Activated CD8-positive, alpha-beta memory T cell treated with anti-CD3 and anti-CD28 coated beads for 48 hours (primary cell): ENCODE measurements around the gene CLEC3B.
"Not testable (repeated sequence)": the region's sequence is repeated elsewhere in the genome, so short reads cannot be mapped to it uniquely, and the experiment has no call there.

Experiments
- DNase-seq, 3 experiments: peaks; one replicate each; pipeline ENCODE4 v3.0.0-alpha.2; 2020; ENCODE audit warnings: low read depth in 2 of 3, low spot score in 2 of 3

Gene CLEC3B

DNA sequence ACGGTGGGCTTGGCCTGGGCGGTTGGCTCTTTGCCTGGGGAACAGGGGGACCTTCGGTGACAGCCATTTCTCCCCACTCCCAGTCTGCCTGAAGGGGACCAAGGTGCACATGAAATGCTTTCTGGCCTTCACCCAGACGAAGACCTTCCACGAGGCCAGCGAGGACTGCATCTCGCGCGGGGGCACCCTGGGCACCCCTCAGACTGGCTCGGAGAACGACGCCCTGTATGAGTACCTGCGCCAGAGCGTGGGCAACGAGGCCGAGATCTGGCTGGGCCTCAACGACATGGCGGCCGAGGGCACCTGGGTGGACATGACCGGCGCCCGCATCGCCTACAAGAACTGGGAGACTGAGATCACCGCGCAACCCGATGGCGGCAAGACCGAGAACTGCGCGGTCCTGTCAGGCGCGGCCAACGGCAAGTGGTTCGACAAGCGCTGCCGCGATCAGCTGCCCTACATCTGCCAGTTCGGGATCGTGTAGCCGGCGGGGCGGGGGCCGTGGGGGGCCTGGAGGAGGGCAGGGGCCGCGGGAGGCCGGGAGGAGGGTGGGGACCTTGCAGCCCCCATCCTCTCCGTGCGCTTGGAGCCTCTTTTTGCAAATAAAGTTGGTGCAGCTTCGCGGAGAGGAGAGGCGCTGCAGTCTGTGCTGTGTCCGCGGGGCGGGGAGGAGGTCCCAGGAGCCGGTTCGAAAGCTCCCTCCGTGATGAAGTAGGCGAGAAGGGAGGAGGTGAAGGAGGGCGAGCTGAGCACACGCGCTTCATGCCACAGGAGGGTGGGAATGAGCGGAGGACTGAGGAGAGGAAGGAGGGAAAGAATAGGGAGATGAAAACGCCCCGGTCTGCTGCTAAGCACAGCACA is 9.6 kb downstream of the CLEC3B start:
- DNase-seq: no peak

DNA sequence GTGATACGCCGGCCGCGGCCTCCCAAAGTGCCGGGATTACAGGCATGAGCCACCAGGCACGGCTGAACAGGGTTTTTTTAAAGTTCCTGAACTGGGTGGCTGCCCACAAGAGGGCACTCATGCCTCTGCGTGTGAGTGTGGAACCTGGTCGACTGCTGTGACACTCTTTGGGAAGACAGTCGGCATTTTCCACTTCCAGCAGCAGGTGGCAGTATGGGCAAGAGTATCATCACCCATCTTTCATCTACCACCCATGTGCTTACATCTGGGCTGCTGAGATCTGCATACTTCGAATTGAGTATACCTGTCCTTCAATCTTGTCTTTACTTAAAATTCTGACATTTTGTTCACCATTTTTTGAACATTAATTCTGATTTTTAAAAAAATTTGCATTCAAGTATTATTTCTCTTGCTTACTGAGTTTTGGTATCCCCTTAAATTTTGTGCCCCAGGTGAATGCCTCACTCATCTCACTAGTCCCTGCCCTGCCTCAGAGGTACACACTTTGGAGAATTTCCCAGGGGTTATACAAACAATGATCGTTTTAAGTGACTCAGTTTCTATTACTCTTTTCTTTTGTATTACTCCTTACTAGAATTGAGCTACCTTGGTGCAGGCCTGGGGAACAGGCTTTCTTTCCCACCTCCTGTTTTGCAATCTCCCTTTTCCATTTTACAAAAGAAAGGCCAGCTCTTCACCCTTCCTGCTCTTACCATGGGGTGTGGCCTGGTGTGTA is 11.8 kb downstream of the CLEC3B start:
- DNase-seq: peak; percentile 69 to 77 (median 75)

DNA sequence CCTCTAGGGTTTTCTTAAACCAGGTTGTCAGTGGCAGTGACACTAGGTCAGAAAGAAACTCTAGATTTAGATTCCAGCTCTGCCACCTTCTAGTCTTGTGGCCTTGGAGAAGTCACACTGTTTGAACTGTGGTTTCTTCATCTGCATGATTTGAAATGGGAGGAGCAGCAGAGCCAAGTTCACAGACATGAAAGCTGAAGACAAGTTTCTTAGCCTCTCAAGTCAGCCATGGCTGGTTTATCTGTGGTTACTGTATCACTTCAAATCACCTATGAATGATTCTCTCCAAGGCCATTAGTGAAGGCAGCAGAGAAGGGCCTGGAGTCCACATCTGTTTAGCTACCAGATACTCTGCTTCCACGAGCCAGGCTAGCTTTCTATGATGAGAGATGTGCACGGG is 15.6 kb downstream of the CLEC3B start:
- DNase-seq: no peak

DNA sequence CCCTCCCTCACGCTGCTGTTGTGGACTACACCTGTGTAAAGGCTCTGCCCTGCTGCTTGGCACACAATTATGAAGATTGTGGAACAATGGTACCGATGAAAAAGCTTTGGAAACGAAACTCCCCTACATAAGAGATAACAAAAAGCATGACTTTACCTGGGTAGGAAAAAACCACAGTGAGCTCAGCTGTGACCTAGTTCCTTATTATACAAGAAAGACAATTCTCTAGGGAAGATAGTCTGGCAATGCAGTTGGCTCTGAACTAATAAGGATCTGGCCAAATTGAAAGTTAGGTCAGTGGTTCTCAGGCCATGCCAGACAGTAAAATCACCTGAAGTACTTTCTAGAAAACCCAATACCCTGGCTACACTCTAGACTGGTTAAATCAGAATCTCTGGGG is 16.1 kb downstream of the CLEC3B start:
- DNase-seq: no peak

DNA sequence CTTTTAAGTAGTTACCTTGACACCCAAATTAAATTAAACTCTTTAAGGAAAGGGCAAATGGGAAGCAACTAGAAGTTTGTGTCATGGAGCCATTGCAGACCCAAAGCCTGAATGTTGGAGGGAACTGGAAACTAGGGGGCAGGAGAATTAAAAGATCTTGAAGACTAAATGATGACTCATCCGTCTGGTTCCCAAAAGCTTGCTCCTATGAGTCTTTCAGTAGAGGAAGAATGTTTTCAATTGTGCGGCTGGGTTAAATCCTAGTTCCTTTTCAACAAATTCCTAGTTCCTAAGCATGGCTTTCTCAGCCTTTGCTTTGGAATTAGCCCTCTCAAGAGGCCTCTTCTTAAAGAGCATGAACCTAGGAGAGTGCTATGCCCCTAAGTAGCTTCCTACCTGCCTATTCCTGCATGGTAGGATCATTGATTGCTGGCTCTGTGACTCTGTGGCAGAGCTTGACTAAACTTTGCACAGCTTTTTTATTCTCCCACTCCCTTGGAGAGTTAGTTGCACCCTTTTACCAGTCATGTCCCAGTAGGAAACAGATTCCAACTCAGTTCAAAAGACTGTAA is 17.7 kb downstream of the CLEC3B start:
- DNase-seq: no peak

DNA sequence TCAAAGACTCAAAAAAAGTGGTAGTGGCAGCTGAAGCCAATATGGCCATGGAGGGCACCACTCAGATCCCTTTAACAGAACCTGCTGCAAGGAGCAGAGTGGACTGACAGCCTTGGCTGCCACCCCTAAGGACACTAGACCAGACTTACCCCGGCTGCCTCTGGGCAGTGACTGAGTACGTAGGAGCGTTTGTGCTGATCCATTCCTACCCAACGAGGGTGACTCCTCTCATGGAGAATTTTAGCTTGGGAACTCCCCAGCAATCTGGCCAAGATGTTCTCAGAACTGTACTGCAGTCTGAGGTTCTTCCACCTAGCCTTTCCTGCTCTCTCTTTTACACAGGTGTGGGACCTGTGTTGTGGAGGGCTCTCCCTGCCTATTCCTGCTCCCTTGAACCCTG is 22.1 kb downstream of the CLEC3B start:
- no peak for DNase-seq

DNA sequence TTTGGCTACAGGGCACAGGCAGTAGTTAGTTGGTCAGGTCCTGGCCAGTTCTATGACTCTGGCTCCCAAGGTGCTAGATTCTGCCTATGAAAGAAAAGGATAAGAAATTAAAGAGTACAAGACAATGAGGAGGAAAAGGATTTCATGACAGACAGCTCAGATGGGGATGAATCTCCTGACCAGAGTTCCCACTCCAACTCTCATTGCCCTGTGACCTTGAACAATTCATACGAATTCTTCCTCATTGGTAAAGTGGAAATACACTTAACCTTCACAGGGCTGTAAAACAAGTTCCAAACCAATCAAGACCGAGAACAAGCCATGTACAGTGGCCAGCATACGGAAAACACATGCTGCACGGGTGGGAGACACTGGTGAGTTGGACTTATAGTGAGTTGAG is 23.7 kb downstream of the CLEC3B start:
- DNase-seq: no peak

DNA sequence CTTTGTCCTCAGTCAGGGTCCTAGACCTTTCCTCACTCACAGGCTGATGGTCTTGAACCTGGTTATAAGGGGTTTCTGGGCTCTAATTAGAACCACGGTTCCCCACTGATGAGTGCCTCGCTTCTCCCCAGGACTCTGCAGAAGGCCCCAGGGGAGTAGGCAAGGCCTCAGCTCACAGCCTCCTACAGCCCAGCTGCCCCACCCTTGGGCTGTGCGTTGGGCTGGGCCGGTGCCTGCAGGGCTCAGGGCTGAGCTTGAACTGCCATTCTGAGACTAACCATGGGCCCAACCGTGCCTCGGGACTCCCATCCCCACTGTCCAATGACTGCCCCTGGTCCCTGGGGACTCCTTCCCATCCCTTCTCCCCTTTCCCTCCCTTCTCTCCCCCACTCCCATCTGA is 25.6 kb downstream of the CLEC3B start:
- no peak for DNase-seq

DNA sequence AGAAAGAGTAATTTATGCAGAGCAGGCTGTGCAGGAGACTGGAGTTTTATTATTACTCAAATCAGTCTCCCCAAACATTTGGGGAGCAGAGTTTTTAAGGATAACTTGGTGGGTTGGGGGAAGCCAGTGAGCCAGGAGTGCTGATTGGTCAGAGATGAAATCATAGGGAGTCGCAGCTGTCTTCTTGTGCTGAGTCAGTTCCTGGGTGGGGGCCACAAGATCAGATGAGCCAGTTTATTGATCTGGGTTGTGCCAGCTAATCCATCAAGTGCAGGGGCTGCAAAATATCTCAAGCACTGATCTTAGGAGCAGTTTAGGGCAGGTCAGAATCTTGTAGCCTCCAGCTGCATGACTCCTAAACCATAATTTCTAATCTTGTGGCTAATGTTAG is 27.7 kb downstream of the CLEC3B start:
- not testable (repeated sequence) for DNase-seq

DNA sequence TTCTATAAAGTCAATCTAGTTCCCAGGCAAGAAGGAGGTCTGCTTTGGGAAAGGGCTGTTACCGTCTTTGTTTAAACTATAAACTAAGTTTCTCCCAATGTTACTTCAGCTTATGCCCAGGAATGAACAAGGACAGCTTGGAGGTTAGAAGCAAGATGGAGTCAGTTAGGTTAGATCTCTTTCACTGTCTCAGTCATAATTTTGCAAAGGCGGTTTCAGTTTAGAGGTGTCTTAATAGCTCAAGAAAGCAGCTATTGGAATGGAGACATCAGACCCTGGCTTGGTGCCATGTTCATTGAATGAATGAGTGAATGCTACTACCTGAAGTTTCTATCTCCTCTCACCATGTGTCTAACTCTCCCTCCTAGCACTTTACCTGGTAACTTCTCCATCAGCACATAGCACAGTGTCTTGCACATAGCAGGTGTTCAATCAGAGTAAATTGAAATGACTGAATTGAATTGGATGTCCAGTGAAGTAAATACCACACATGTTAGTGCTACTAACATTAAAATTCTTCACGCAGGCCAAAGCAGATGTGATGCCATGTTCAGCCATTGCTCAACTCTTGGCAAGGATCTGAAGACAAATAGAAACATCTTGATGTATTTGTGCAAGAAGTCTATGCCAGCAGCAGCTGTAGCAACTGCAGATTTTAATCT is 28.2 kb downstream of the CLEC3B start:
- DNase-seq: no peak

DNA sequence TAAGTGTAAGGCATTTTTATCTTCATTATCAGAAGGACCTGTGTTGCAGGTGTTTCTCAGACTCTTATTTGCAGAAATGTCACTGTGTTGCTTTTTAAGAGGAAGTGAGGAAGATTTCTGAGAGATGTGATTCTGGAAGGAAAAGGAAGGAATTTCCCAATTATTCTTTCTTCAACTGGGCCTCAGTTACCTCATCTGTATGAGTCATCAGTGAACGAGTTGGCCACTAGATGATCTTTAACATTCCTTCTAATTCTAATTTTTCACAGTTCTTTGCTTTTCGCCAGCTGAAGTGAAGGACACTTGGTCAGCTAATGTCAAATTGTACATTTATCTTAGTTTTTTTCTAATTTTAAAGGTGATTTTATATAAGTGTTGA is 28.9 kb downstream of the CLEC3B start:
- no peak for DNase-seq

DNA sequence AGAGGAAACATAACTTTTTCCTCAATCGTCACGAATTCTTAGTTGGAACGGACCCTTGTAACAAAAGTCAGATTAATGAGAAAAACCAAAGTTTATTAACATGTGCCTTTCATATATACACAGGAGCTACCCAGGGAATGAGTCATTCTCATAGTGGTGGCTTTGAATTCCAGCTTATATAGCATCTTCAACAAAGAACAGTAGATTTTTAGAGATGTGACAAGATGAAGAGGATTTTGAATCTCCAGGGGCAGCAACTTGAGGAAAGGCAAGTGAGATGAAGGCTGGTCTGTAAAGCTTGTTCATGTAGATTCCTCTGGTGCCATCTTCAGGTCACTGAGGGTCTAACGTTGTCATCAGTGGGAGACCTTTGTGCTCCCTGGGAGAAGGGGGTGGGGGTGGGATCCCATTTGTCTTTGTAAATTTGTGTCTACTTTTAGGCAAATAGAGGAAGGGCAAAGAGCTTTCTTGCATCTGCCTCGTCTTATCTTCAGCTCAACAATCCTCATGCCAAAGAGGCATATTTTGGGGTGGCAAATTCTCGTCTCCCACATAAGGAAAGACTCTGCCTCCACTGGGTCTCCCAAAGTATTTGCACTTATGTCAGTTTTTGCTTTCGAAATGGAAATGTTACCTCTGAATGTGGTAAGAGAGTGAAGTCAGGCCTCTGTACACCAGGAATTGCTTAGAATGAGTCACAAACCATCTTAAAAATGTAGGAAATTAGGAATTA is 29.5 kb downstream of the CLEC3B start:
- DNase-seq: no peak

DNA sequence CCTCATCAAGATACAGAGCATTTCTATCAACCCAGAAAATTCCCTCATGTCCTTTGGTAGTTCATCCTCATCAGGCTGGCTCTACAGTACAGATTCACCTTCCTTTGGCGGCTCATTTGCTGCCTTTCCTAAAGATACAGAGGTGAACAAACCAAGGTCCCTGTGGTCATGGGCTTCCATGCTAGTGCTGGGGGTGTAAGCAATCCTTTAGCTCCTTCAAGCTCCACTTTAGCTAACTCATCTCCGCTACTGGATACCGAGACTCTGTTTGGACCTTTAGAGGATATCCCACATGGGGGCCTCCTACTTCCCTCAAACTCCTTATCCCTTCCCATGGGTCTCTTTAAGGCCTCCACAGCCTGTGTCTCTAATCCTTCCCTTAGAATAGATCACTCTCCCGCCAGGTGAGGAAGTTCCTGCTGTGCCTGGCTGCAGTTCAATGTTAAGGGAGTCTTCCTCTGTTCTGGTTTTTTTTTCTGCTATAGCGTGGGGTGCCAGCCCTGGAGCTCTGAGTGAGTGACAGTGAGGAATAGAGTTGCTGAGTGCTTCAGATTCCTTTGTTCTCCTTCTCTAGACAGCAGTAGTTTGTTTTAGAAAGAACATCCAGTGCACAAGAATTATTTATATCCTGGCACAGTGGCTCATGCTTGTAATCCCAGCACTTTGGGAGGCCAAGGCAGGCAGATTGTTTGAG is 30.7 kb downstream of the CLEC3B start:
- DNase-seq: no peak

DNA sequence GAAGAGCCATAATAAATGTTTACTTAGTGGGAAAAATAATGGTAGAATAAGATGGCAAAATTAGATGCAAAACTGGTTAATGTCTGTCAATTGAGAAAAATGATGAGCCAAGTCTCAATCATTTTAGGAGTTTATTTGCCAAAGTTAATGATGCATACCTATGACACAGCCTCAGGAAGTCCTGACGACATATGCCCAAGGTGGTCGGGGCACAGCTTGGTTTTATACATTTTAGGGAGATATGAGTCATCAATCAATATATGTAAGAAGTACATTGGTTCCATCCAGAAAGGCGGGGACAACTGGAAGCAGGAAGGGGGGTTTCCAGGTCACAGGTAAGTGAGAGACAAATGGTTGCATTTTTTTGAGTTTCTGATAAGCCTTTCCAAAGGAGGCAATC is 31.5 kb downstream of the CLEC3B start:
- no peak for DNase-seq

DNA sequence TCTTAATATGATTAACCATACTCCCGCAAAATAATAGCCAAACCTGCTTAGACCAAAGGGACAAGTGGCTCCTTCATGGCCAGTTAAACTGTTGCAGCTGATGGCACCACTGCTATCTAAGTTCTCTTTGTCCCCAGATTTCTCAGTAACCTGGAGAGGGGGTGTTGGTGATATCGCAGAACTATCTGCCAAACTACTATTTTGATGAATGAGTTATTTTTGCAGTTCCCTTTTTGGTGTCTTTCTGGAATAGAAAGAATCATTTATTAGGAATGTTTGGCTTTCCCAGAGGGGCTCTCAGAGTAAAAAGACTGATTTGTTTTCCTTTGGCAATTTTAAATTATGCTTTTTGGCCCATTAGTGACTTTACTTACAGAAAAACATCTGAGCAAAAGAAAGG is 33.0 kb downstream of the CLEC3B start:
- DNase-seq: no peak

DNA sequence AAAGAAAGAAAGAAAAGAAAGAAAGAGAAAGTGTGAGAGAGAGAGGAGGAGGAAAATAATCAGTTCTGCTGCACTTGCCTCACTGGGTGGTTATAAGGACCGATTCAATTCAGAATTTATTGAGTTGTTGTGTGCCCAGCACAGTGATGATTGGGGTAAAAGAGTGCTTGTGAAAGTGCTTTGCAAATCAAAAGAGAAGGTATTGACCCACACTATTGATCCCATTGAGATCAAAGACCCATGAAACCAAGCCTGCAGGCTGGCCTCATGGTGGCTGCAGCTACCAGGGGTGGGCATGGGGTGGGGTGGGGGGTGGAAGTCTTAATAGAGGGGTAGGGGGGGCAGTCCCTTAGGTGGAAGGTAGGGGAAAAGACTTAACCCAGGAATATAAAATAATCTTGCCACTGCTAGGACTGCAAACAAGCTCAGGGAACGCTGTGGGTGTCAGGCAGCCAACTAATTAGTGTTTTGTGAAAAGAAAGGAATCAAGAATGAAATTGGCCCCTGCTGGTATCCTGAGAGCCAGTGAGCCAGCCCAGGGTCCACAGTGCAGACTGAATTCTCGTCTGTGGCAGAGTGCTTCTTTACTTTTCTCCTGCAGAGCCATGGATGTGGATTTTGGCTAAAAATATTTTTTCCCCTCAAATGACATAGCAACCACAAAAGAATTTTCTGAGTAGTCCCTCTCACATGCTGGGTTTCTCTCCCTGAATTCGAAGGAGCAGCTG is 34.2 kb downstream of the CLEC3B start:
- DNase-seq: no peak

DNA sequence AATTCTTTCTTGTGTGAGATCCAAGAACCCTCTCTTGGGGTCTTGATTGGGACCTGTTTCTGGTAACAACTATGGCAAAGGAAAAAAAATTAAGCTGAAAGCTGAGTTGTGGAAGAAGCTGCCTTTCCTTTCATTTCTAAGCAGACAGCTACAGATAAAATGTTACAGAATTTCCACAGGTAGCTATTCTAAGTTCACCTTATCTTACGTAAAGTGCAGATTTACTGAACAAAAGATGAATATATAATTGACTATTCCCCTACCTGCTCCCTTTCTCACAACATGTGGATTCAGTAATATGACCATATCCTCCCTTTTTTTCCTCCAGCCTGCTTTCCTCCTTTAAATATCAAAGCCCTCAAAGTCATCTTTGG is 36.6 kb downstream of the CLEC3B start:
- DNase-seq: no peak

DNA sequence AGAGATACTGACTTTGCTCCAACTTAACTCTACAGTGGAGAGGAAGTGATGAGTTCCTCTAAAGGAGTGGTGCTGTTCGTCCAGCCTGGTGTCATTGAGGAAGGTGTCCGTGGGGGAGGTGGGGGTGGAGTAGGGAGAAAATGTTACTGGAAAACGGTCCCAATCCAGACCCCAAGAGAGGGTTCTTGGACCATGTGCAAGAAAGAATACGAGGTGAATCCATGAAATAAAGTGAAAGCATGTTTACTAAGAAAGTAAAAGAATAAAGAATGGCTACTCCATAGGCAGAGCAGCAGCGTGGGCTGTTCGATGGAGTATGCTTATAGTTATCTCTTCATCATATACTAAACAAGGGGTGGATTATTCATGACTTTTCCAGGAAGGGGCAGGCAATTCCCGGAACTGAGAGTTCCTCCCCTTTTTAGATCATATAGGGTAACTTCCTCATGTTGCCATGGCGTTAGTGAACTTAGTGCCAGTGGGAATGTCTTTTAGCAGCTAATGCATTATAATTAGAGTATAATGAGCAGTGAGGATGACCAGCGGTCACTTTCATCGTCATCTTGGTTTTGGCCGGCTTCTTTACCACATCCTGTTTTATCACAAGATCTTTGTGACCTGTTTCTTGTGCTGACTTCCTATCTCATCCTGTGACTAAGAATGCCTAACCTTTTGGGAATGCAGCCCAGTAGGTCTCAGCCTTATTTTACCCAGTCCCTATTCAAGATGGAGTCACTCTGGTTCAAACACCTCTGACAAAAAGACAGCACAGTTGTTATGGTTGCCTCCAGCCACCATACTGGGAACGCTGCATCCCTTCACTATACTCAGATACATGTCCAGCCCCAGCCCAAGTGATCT is 38.6 kb downstream of the CLEC3B start:
- DNase-seq: peak; percentile 17 to 64 (median 31)

DNA sequence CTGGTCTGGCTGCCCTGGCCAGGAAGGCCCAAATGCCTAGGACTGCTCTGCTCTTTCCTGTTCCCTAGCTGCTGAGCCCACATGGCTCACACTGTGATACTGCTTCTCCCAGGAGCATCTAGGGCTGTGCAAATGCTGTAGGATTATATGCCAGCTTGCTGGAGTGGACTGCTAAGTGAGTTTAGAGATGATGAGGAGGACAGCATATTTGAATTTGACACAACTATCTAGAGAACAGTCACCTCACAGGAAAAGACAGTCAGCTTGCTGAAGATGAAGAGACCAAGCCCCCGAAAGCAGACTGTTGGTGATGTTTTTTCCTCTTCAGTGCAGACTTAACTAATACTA is 39.2 kb downstream of the CLEC3B start:
- DNase-seq: no peak
